Stimulated activated CD4-positive, alpha-beta T cell treated with anti-CD3 and anti-CD28 coated beads, TNF-alpha, amount 100 ng/mL, for 1 hour (primary cell): ENCODE data around the gene LDLRAD4.
"Not testable (repeated sequence)": the region's sequence is repeated elsewhere in the genome, so short reads cannot be mapped to it uniquely, and the experiment has no call there.

Experiments used
- DNase-seq, 3 donors: peaks; one replicate each; pipeline ENCODE4 v3.0.0-alpha.2; 2020; ENCODE audit warnings: low read depth in 3 of 3, low spot score in 1 of 3

The LDLRAD4 gene

DNA sequence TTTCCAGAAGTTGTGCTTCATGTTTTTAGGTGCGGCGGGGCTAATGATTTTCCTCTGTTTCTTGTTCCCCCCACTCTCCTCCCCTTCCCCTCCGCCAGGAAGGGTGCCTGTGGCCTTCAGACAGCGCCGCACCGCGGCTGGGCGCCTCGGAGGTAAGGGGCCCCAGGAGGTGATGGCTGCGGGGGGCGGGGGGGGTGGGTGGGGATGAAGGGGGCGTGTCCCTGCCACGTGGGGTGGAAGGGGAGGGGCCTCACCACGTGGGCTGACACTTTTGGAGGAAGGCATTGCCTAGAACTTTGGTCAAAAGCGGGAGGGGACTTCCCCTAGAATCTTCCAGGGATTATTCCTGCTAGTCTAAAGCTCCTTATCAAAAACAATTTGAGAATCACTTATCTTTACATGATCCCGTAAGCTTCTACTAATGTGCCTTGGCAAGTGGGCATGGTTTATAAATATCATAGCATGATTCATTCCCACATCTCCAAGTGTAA lies 424.7 kb downstream of the LDLRAD4 start:
- no peak for DNase-seq

DNA sequence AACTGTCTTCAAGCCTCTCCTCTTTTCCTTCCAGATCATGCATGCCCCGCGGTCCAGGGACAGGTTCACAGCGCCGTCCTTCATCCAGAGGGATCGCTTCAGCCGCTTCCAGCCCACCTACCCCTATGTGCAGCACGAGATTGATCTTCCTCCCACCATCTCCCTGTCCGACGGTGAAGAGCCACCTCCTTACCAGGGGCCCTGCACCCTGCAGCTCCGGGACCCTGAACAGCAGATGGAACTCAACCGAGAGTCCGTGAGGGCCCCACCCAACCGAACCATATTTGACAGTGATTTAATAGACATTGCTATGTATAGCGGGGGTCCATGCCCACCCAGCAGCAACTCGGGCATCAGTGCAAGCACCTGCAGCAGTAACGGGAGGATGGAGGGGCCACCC lies 426.5 kb downstream of the LDLRAD4 start:
- no peak for DNase-seq

DNA sequence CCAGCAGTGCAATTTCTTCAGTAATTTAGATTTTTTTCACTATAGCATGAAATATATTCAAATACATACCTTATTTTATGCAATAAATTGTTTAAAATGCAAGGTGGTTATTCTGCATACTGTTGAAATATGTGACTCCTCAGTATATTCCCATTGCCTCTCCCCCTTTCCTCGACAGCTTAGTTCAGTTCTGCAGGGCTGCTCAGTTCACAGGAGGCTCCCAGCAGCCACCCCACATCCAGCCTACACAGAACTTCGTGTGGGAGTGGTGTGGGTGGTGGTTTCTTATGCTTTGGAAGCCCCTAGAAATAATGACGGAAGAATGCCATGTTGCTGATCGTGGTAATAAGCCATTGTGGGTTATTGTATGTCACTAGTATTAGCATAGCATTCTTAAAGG lies 428.1 kb downstream of the LDLRAD4 start:
- DNase-seq: no peak

DNA sequence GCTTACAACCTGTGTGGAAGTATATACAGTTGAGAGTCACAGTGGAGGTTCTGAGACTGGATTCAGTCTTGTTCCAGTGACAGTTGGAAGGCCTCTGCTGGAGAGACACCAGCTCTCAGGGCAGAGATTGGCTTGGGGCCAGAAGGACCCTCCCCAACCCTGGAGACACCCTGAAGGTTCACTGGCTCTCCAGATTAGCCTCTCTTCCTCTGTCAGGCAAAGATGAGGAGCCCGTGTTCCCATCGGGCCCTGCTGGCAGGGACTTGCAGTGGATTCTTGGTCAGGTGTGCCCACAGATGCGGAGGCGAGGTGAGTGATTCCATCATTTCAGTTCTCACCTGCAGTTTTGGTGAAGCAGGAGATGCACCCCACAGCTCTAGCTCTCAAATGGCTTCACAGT lies 429.2 kb downstream of the LDLRAD4 start:
- no peak for DNase-seq

DNA sequence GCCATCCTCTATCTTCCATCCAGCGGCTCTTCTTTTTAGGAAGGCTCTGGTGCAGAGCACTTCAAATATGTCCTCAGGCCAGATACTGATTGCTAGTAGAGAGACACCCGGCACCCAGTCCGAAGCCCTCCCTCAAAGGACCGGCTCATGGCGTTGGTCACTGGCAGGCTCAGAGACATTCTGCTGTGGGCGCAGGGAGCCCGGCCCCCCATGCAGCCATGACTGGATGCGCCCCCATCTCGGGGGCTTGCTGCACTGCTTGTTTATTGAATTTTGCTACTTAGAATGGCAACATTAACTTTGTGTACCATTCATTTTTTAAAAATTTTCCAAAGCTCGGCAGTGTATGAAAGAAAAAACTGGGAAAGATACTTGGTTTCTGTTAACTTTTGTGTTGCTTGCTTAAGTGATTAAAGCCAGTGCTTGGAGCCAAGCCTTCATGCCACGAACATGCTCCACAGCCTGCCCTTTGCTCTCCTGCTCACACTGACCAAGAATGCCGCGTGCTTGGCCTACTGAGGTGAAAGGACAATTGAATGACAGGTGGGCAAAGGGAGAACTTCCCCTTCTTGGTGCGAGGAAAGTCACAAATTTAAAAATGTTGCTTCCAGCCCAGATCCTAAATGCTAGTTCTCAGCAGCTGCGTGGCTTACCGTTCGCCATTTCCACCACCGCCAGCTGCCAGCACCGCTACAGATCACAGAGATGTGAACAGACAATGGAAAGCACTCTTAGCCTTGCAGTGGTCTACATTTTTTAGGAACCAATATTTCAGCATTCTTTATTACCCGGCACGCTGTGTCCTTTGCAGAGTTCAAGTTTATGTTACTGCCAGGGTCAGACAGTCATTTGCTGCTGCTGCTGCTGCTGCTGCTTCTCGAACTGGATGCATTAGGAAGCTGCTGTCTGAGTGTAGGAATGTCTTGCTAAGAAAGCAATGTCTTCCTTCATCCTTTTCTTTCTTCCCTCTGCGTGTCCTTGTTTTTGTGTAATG lies 431.1 kb downstream of the LDLRAD4 start:
- DNase-seq: no peak

GRCh38 chr18:13653746-13654433 lies 435.3 kb downstream of the LDLRAD4 start:
- no peak for DNase-seq

DNA sequence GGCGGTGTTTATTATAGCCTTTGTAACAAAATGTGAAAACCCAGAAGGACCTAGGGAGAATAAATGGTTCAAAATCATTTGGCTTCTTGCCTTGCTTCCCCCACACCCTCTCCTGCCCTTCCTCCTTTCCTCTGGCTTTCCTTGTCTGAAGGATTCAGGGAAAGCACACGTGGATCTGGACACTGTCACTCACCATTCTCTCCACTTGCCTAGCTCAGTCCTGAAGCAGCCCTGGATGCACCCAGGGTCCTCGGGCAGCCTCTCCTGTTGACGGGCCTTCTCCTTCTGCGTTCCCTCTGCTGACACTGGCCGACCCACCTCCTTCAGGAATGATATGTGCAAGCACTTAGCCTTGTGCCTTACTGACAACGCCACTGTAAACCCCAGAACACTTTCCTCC lies 439.4 kb downstream of the LDLRAD4 start:
- DNase-seq: no peak

DNA sequence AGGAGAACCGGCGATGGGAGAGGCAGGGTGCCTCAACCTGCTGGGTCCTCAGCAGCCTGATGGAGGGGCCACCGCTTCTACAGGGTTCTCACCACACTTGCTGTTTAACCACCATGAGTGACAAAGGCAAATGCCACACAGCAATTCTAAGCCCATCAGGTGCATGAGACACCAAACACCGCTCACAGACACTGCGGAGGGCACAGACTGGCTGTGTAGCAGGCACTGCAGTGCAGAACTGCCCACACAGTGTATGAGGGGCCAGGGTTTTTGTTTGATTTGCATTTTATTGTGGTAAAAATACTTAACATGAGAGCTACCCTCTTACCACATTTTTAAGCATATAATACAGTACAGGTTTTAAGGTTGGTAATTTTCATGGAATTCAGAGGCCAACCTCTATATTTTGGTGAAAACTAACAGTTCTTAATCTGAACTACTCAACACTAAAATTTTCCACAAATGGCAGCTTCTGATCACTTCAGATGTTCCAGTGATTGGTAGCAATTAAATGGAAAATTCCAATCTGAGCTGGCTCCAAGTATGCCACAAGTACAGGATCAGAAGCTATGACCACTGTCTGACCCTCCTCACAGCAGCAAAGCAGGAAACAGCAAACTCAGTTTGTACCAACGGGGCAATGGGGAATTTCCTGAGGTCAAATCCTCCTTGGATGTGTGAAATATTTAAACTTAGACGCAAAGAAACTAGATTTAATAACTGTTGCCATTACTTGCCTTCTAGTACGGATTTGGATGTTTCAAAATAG lies 440.1 kb downstream of the LDLRAD4 start:
- no peak for DNase-seq

DNA sequence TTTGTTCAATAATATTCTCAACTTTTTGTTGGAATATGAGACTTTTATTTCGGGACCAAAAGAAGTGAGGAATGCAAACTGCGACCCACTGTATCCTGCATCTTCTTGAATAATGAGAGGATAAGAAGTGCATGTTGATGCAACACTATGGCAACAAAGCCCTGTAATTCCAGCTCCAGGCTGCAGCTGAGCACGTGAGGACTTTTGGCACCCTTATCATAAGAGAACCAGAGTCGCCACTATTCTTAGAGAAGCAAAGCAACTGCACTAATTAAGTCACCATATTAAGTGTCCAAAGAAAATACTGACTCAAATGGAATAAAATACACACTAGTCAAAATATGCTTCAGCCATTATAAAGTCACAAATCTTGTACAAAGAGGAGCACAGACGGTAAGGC lies 441.9 kb downstream of the LDLRAD4 start:
- no peak for DNase-seq

- DNase-seq: no peak
These were observed 442.7 kb downstream of the LDLRAD4 start for GRCh38 chr18:13661051-13661778.

GRCh38 chr18:13661779-13662256 lies 443.3 kb downstream of the LDLRAD4 start:
- no peak for DNase-seq

GRCh38 chr18:13672657-13673056 lies 454.1 kb downstream of the LDLRAD4 start:
- DNase-seq: no peak

DNA sequence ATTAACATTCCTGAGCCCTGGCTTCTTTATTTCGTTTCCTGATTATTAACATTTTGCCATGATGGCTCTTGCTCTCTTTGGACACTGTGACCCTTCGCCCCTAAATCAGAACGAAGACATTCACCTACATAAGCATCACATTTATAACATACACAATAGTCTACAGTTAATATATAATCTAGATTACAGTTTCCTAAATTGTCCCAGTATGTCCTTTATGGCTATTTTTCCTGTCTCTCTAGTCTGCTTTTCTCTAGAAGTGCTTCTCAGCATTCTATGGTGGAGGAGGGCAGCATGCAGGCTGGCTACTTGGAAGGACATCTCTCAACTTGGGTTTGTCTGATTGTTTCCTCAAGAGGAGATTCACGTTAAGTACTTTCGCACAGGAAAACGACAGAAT lies 457.9 kb downstream of the LDLRAD4 start:
- no peak for DNase-seq

DNA sequence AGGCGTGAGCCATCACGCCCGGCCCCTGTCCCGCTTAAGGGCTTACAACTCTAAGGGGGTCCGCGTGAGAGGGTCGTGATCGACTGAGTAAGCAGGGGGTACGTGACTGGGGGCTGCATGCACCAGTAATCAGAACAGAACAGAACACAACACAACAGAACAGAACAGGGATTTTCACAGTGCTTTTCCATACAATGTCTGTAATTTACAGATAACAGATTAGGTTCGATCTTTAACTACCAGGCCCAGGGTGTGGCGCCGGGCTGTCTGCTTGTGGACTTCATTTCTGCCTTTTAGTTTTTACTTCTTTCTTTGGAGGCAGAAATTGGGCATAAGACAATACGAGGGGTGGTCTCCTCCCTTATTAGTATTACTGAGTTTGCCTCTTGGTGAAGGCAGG lies 458.8 kb downstream of the LDLRAD4 start:
- not testable (repeated sequence) for DNase-seq

DNA sequence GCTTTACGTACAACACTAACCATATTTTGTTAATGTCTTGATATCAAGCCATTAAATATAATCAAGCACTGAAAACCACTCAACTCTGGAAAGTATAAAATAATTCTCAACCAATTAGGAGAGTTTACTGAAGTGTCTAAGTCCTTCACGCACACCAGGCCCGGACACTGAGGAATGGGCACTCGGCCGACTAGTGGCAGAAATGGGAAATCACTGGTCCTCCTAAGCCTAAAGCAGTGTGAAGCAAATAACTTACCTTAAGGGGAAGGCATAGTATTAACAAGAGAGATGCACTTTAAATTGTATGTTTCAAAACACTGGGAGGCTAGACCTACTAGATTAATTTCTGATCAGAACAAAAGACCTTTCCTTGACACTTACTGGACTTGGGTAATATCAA lies 462.1 kb downstream of the LDLRAD4 start:
- DNase-seq: no peak

DNA sequence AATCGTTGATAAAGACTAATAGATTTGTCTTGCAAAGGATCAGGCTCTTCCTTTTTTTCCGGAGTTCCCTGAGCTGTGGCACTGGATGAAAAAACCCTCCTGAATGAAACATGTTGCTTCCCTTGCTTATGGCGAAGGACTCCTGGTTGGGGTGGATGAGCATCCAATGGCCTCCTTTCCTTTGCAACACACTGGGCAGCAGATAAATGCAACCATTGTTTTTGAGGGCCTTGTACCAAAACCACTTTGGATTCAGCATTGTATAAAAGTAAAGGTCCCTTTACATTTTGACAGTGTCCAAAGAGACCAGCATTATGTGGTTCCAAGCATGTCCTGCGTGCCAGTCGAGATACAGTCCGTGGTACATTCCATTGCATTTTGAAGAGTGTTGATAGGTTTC lies 463.1 kb downstream of the LDLRAD4 start:
- DNase-seq: no peak

GRCh38 chr18:13684546-13684945 lies 466.0 kb downstream of the LDLRAD4 start:
- no peak for DNase-seq

- DNase-seq: no peak
These were observed 469.9 kb downstream of the LDLRAD4 start for GRCh38 chr18:13688191-13689136.

GRCh38 chr18:13690060-13690459 lies 471.5 kb downstream of the LDLRAD4 start:
- DNase-seq: not testable (repeated sequence)
